Measurements from ENCODE around the gene HCFC1R1. TPM values are rescaled to one million over a fixed set of nuclear protein-coding genes. Genes with fewer than 3 reads are reported as not detected.

The HCFC1R1 gene
- polyA plus RNA-seq, 3 donors from 2014 or later = 17.2 to 37.3 (median 21.5) TPM

- H3K4me3 Mint-ChIP-seq = no peak overlapping the region
These were observed 8.8 kb downstream of the HCFC1R1 start for GRCh38 chr16:3014971-3015370.

GRCh38 chr16:3013998-3014690, 9.6 kb downstream of the HCFC1R1 start:
- Mint-ChIP-seq H3K27ac (no peak overlapping the region), H3K36me3 (no peaks in the 10 kb centered on the region), H3K9me3 (no peaks in the 10 kb centered on the region), H3K4me1 (peaks cover 0 to 1% of the 10 kb centered on the region in 2 donors), H3K4me3 (no peak overlapping the region), H3K27me3 (ENCODE audit: low read depth in 3 of 3) (peaks cover 6 to 10% (median 9%) of the 10 kb centered on the region in 3 donors)
- DNase-seq = no peak

More at GRCh38 chr16:3014971-3015370, 8.8 kb downstream of the HCFC1R1 start:
- DNase-seq = no peak
- Mint-ChIP-seq H3K4me1 (peaks cover 3 to 6% of the 10 kb centered on the region in 2 donors), H3K9me3 (no peaks in the 10 kb centered on the region), H3K36me3 (no peaks in the 10 kb centered on the region), H3K27ac (no peak overlapping the region), H3K27me3 (ENCODE audit: low read depth in 3 of 3) (peaks cover 8 to 10% (median 10%) of the 10 kb centered on the region in 3 donors)

GRCh38 chr16:3013491-3013951, 10.2 kb downstream of the HCFC1R1 start:
- Mint-ChIP-seq H3K27ac (no peak overlapping the region), H3K9me3 (no peaks in the 10 kb centered on the region), H3K36me3 (no peaks in the 10 kb centered on the region), H3K4me3 (no peak overlapping the region), H3K27me3 (ENCODE audit: low read depth in 3 of 3) (peaks cover 6 to 11% (median 9%) of the 10 kb centered on the region in 3 donors), H3K4me1 (peaks cover 2 to 5% of the 10 kb centered on the region in 2 donors)
- no peak for DNase-seq

GRCh38 chr16:3012828-3013420, 10.8 kb downstream of the HCFC1R1 start, which contains the start of gene CLDN9:
Gene CLDN9, plus strand, starts transcription at chr16:3012923. Its CDS starts 440 bp downstream, at chr16:3013363.
- no peaks in the 10 kb centered on the region for H3K9me3 Mint-ChIP-seq
- H3K27ac Mint-ChIP-seq = no peak within 1 kb of the TSS

DNA sequence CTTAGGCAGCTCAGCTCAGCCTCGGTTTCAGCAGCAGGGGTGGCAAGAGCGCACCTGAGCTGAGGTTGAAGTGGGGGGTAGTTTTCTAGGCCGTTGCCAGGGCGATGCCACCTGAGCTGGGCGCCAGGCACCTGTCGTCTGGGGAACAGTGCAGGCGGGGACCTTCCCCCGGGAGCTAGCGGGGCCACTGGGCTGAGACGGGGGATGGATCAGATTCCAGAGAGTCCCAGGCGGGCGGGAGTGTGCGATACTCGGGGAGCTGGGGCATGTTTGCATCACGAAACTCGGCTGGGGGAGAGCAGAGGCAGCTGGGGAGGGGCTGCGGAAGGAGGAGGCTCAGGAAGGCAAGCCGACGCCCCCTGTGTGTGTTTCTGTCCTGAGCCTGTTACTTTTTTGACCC, 11.5 kb downstream of the HCFC1R1 start:
- Mint-ChIP-seq H3K4me1 (peaks cover 15 to 17% of the 10 kb centered on the region in 2 donors), H3K27ac (no peak overlapping the region), H3K36me3 (no peaks in the 10 kb centered on the region), H3K27me3 (ENCODE audit: low read depth in 3 of 3) (peaks cover 4 to 17% (median 9%) of the 10 kb centered on the region in 3 donors), H3K9me3 (no peaks in the 10 kb centered on the region), H3K4me3 (no peak overlapping the region)
- DNase-seq = no peak

More at GRCh38 chr16:3012828-3013420, 10.8 kb downstream of the HCFC1R1 start, which contains the start of gene CLDN9:
- Mint-ChIP-seq H3K36me3 (no peaks in the 10 kb centered on the region), H3K4me1 (peaks cover 8 to 10% of the 10 kb centered on the region in 2 donors), H3K4me3 (no peak within 1 kb of the TSS), H3K27me3 (ENCODE audit: low read depth in 3 of 3) (peaks cover 5 to 17% (median 9%) of the 10 kb centered on the region in 3 donors)
- no peak for DNase-seq

DNA sequence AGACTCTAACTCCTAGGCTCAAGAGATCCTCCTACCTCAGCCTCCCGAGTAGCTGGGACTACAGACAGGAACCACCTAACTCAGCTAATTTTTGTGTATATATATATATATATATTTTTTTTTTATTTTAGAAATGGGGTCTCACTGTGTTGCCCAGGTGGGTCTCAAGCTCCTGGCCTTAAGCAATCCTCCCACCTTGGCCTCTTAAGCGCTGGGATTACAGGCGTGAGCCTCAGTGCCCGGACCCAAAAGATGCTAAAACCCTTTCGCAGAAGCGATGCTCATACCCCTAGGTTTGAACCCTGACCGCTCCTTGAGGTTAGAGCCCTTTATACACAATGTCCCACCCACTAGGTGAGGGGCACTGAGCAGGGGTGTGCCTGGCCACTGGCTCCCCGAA, 13.2 kb downstream of the HCFC1R1 start:
- Mint-ChIP-seq H3K4me3 (no peak overlapping the region), H3K27me3 (ENCODE audit: low read depth in 3 of 3) (peaks cover 0 to 11% (median 5%) of the 10 kb centered on the region in 3 donors), H3K9me3 (no peaks in the 10 kb centered on the region), H3K4me1 (peaks cover 22 to 26% of the 10 kb centered on the region in 2 donors), H3K27ac (no peak overlapping the region), H3K36me3 (no peaks in the 10 kb centered on the region)
- DNase-seq = no peak

- Mint-ChIP-seq H3K4me1 (peaks cover 22 to 28% of the 10 kb centered on the region in 2 donors), H3K4me3 (no peak overlapping the region), H3K27me3 (ENCODE audit: low read depth in 3 of 3) (peaks cover 0 to 11% (median 8%) of the 10 kb centered on the region in 3 donors)
These were observed 14.0 kb downstream of the HCFC1R1 start for GRCh38 chr16:3009568-3010390.

GRCh38 chr16:3008690-3009037, 15.1 kb downstream of the HCFC1R1 start:
- H3K4me3 Mint-ChIP-seq = peak overlapping the region in 3 of 5 donors; percentile 42 to 59 (median 54)
- H3K36me3 Mint-ChIP-seq = no peaks in the 10 kb centered on the region
- DNase-seq = no peak
- no peaks in the 10 kb centered on the region for H3K9me3 Mint-ChIP-seq
- peaks cover 22 to 31% of the 10 kb centered on the region in 2 donors for H3K4me1 Mint-ChIP-seq
- peaks cover 3 to 11% (median 8%) of the 10 kb centered on the region in 3 donors for H3K27me3 Mint-ChIP-seq (ENCODE audit: low read depth in 3 of 3)
- H3K27ac Mint-ChIP-seq = no peak overlapping the region

More at GRCh38 chr16:3009568-3010390, 14.0 kb downstream of the HCFC1R1 start:
- DNase-seq = no peak
- Mint-ChIP-seq H3K9me3 (no peaks in the 10 kb centered on the region), H3K27ac (no peak overlapping the region), H3K36me3 (no peaks in the 10 kb centered on the region)

- Mint-ChIP-seq H3K27me3 (ENCODE audit: low read depth in 3 of 3) (peaks cover 5 to 11% (median 8%) of the 10 kb centered on the region in 3 donors), H3K36me3 (no peaks in the 10 kb centered on the region), H3K4me3 (peak overlapping the region; percentile 42 to 64 (median 59)), H3K9me3 (no peaks in the 10 kb centered on the region), H3K27ac (no peak overlapping the region), H3K4me1 (peaks cover 22 to 32% of the 10 kb centered on the region in 2 donors)
- peak in 1 of 3 donors; percentile 16 for DNase-seq
These were observed 15.6 kb downstream of the HCFC1R1 start for GRCh38 chr16:3007957-3008689.

DNA sequence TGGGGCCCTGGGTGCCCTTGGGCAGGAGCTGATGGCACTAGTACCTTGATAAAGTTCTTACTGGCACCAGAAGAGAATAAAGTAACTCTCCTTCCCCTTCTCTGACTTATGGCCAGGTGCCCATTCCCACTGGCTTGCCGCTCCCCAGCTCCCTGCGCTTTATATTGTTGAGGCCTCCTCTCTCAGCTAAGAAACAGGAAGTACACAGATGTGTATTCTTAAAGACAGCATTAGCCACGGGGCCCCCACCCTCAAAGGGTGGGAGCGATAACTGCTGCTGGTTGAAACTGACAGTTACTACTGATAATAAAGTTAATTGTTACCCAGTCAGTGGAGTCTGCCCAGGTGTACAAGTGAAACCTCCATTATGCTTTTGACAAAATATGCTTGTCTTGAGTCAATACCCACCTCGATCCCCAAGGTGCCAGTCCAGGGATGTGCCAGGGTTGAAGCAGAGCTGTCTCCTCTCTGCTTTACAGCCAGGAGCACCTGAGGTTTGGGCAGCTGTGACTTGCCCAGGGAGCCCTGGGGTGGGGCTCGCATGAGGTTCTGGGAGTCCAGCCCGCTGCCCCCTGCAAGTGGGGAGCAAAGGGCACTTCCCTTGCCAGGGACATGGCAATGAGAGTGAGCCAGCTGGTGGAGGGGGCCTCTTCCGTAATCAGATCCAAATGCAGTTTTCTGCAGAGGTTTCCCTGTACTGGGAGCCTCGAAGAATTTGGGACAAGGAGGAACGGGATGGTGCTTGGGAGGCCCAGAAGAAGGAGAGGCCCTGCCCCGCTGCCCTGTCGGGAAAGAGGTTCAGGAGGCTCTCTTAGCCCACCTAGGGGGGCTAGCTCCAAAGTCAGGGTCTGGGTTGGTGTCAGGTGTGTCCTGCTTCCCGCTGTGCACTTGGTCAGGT, 16.4 kb downstream of the HCFC1R1 start:
- Mint-ChIP-seq H3K27ac (no peak overlapping the region), H3K4me1 (peaks cover 22 to 33% of the 10 kb centered on the region in 2 donors), H3K27me3 (ENCODE audit: low read depth in 3 of 3) (peaks cover 5 to 11% (median 9%) of the 10 kb centered on the region in 3 donors), H3K4me3 (peak overlapping the region in 3 of 5 donors; percentile 42 to 63 (median 56)), H3K9me3 (no peaks in the 10 kb centered on the region), H3K36me3 (no peaks in the 10 kb centered on the region)
- DNase-seq = no peak

DNA sequence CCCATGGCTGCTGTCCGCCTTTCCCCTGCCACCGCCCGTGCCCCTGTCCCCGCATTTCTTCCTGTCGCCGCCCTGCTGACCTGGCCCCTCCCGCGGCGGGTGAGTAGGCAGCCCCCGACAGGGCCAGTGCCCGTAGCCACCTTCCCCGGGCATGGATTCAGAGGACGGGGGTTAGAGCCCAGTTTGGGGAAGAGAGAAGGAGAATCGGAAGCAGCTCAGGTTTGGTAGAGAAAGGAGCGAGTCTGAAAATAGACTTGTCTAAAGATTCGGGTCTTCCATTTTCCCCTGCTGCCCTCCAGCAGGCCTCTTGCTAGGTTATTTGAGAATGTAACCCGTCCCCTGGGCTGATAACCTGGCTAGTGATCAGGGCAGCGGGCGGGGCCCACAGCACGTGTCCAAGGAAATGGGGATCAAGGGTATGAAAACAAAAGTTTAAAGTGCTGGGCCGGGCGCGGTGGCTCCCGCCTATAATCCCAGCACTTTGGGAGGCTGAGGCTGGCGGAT, 18.9 kb downstream of the HCFC1R1 start:
- Mint-ChIP-seq H3K27me3 (ENCODE audit: low read depth in 3 of 3) (peaks cover 5 to 9% (median 7%) of the 10 kb centered on the region in 3 donors), H3K27ac (no peak overlapping the region), H3K4me1 (peaks cover 22 to 33% of the 10 kb centered on the region in 2 donors)

GRCh38 chr16:3004319-3004718, 19.4 kb downstream of the HCFC1R1 start:
- peak overlapping the region in 2 of 5 donors; percentile 77 to 79 for H3K4me3 Mint-ChIP-seq
- no peak for DNase-seq
- no peaks in the 10 kb centered on the region for H3K36me3 Mint-ChIP-seq
- H3K9me3 Mint-ChIP-seq = no peaks in the 10 kb centered on the region
- H3K27ac Mint-ChIP-seq = no peak overlapping the region
- peaks cover 22 to 33% of the 10 kb centered on the region in 2 donors for H3K4me1 Mint-ChIP-seq
- H3K27me3 Mint-ChIP-seq (ENCODE audit: low read depth in 3 of 3) = peaks cover 5 to 9% (median 7%) of the 10 kb centered on the region in 3 donors

More for the DNA sequence above, 18.9 kb downstream of the HCFC1R1 start:
- DNase-seq = no peak
- no peaks in the 10 kb centered on the region for H3K36me3 Mint-ChIP-seq
- peak overlapping the region; percentile 59 to 79 (median 62) for H3K4me3 Mint-ChIP-seq
- H3K9me3 Mint-ChIP-seq = no peaks in the 10 kb centered on the region

Measured in immature natural killer cell (primary cell).